ENCODE measurements around the gene TBC1D3K. TPM values are rescaled to one million over a fixed set of nuclear protein-coding genes. Genes with fewer than 3 reads are reported as not detected.
"Not testable (repeated sequence)": the region's sequence is repeated elsewhere in the genome, so short reads cannot be mapped to it uniquely, and the experiment has no call there.

The TBC1D3K gene
- polyA plus RNA-seq, result 0.96 TPM
- long read RNA-seq, donor 1, result 0 reads
- long read RNA-seq, donor 2, result 0 reads
- long read RNA-seq, donor 3, result 0 reads
- long read RNA-seq, donor 4, result 0 reads
- long read RNA-seq, donor 5, result 0 reads
- long read RNA-seq, donor 6, result 0 reads
- long read RNA-seq, donor 7, result 0 reads
- long read RNA-seq, donor 8, result 0 reads
- long read RNA-seq, donor 9, result 0 reads
- long read RNA-seq, donor 10, result 0 reads
- long read RNA-seq, donor 11, result 0 reads

- WGBS (ENCODE audit: insufficient coverage, low lambda C conversion rate), result no CpG with 5 or more reads among the region's 10 CpGs
- H3K36me3 ChIP-seq (ENCODE audit: control insufficient read depth, insufficient read depth, low read length); H3K9me3 ChIP-seq (ENCODE audit: control insufficient read depth, low read depth, low read length); H3K27ac ChIP-seq (ENCODE audit: low read length); H3K4me1 ChIP-seq (ENCODE audit: control insufficient read depth, insufficient read depth, low read length); H3K27me3 ChIP-seq (ENCODE audit: control insufficient read depth, insufficient read depth, low read length); DNase-seq; H3K4me3 ChIP-seq (ENCODE audit: low read length): not testable (repeated sequence)
These were observed at the start of gene TBC1D3K for GRCh38 chr17:37924115-37924514. Gene TBC1D3K (plus strand): TSS chr17:37924415. CDS start chr17:37926000, 1,585 bp downstream.

DNA sequence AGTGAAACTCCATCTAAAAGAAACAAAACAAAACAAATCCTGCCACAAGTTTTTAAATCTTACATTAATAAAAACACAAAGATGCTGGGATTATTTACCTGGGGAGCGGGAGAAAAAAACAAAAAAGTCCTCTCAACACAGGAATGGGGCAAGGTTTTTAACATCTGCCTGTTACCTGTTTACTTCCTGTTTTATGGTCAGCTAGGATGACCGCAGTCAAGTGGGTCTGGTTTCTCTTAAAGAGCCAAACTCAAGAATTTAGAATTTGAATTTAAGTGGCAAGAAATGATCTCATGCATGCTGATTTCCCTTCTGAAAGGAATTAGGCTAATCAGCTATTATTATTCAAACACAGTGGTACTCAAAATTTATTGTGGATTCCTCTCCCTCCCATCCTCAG is 39.7 kb upstream of the TBC1D3K start:
- Histone ChIP-seq H3K4me1 (ENCODE audit: control insufficient read depth, insufficient read depth, low read length) (no peaks in the 10 kb centered on the region), H3K4me3 (ENCODE audit: low read length) (no peak overlapping the region), H3K27me3 (ENCODE audit: control insufficient read depth, insufficient read depth, low read length) (no peaks in the 10 kb centered on the region), H3K27ac (ENCODE audit: low read length) (no peak overlapping the region), H3K36me3 (ENCODE audit: control insufficient read depth, insufficient read depth, low read length) (no peaks in the 10 kb centered on the region), H3K9me3 (ENCODE audit: control insufficient read depth, low read depth, low read length) (no peaks in the 10 kb centered on the region)
- DNase-seq, result no peak
- WGBS (ENCODE audit: insufficient coverage, low lambda C conversion rate), result 33% methylated on average over 1 of the region's 2 CpGs

DNA sequence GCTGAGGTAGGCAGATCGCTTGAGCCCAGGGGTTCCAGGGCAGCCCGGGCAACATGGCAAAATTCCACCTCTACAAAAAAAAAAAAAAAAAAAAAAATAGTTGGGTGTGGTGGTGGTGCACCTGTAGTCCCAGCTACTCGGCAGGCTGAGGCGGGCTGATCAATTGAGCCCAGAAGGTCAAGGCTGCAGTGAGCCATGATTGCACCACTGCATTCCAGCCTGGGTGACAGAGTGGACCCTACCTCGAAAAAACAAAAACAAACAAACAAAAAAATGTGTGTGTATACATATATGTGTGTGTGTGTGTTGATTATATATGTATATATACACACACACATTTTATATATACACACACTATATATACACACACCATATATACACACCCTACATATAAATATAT is 39.1 kb upstream of the TBC1D3K start:
- WGBS (ENCODE audit: insufficient coverage, low lambda C conversion rate), result no CpG with 5 or more reads among the region's 5 CpGs

DNA sequence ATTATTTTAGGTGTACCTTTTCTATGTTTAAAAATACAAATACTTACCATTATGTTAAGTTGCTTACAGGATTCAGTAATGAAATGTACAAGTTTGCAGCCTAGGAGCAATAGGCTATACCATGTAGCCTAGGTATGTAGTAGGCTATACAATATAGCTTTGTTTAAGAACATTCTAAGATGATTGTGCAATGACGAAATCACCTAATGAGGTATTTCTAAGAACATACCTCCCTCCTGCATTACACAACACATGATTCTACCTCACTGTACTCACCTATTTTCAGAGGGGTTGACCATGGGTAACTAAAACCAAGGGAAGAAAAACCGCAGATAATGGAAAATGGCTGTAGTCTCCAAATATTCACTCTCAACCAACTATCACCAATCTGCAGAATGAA is 35.3 kb upstream of the TBC1D3K start:
- Histone ChIP-seq H3K36me3 (ENCODE audit: control insufficient read depth, insufficient read depth, low read length) (no peaks in the 10 kb centered on the region), H3K4me3 (ENCODE audit: low read length) (no peak overlapping the region), H3K4me1 (ENCODE audit: control insufficient read depth, insufficient read depth, low read length) (no peaks in the 10 kb centered on the region), H3K27me3 (ENCODE audit: control insufficient read depth, insufficient read depth, low read length) (no peaks in the 10 kb centered on the region), H3K27ac (ENCODE audit: low read length) (no peak overlapping the region), H3K9me3 (ENCODE audit: control insufficient read depth, low read depth, low read length) (no peaks in the 10 kb centered on the region)
- no peak for DNase-seq
- no CpG with 5 or more reads among the region's 2 CpGs for WGBS (ENCODE audit: insufficient coverage, low lambda C conversion rate)

More for the DNA sequence above, 39.1 kb upstream of the TBC1D3K start:
- Histone ChIP-seq H3K4me3 (ENCODE audit: low read length) (no peak overlapping the region), H3K9me3 (ENCODE audit: control insufficient read depth, low read depth, low read length) (no peaks in the 10 kb centered on the region), H3K36me3 (ENCODE audit: control insufficient read depth, insufficient read depth, low read length) (no peaks in the 10 kb centered on the region), H3K27ac (ENCODE audit: low read length) (no peak overlapping the region), H3K4me1 (ENCODE audit: control insufficient read depth, insufficient read depth, low read length) (no peaks in the 10 kb centered on the region), H3K27me3 (ENCODE audit: control insufficient read depth, insufficient read depth, low read length) (no peaks in the 10 kb centered on the region)
- DNase-seq, result no peak

DNA sequence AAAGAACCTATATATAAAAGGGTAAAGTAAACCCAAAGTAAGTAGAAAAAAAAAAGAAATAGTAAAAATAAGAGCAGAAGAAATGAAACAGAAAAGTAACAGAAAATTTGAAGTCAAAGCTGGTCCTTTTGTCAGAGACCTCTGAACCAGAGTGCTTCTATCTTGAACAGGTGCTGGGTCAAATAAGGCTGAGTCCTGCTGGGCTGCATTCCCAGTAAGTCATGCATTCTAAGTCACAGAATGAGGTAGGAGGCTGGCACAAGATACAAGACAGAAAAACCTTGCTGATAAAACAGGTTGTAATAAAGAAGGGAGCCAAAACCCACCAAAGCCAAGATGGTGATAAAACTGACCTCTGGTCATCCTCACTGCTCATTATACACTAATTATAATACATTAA is 27.3 kb upstream of the TBC1D3K start:
- H3K36me3 ChIP-seq (ENCODE audit: control insufficient read depth, insufficient read depth, low read length); H3K9me3 ChIP-seq (ENCODE audit: control insufficient read depth, low read depth, low read length); H3K4me3 ChIP-seq (ENCODE audit: low read length); DNase-seq; H3K4me1 ChIP-seq (ENCODE audit: control insufficient read depth, insufficient read depth, low read length); H3K27me3 ChIP-seq (ENCODE audit: control insufficient read depth, insufficient read depth, low read length); H3K27ac ChIP-seq (ENCODE audit: low read length): not testable (repeated sequence)

Other genes starting within 250 kb of the TBC1D3K start
- 21.5 TPM for gene HNF1B, start 179.4 kb upstream of the TBC1D3K start, polyA plus RNA-seq
- gene TBC1D3L, start 64.6 kb downstream of the TBC1D3K start, polyA plus RNA-seq, result 18.9 TPM
- gene TBC1D3D, start 79.6 kb downstream of the TBC1D3K start, polyA plus RNA-seq, result not detected
- gene TBC1D3C, start 144.2 kb downstream of the TBC1D3K start, polyA plus RNA-seq, result 3.1 TPM
- 12.3 TPM for gene TBC1D3E, start 203.5 kb downstream of the TBC1D3K start, polyA plus RNA-seq

Data from large intestine (tissue), 12 donors.